GM23248 (cell line): ENCODE data around the gene ACTN4.

Experiments used
- EZH2 ChIP-seq: fragments of 200-600 bp; sonication (generic); IDR thresholded peaks from 2 replicates; pipeline ENCODE4 v1.6.1; 2018; ENCODE audit warnings: antibody characterized with exemption, mild to moderate bottlenecking; ENCODE audit not compliant: insufficient read depth, poor library complexity, severe bottlenecking
- EZH2phosphoT487 ChIP-seq: fragments of 200-600 bp; sonication (generic); IDR thresholded peaks from 2 replicates; pipeline ENCODE4 v1.6.1; 2018; ENCODE audit warnings: antibody characterized with exemption, moderate library complexity, mild to moderate bottlenecking, low read depth; ENCODE audit not compliant: insufficient read depth

GRCh38 chr19:38686530-38686888, 39.1 kb downstream of the ACTN4 start:
- TF ChIP-seq EZH2 = no peak
- TF ChIP-seq EZH2phosphoT487 = no peak
